Measurements from ENCODE around the gene PCAT7. TPM values are rescaled to one million over a fixed set of nuclear protein-coding genes. Genes with fewer than 3 reads are reported as not detected.
"Not testable (repeated sequence)": the region's sequence is repeated elsewhere in the genome, so short reads cannot be mapped to it uniquely, and the experiment has no call there.

PCAT7 gene
- total RNA-seq, 1 donor from 2014 or later, result 5.2 TPM

DNA sequence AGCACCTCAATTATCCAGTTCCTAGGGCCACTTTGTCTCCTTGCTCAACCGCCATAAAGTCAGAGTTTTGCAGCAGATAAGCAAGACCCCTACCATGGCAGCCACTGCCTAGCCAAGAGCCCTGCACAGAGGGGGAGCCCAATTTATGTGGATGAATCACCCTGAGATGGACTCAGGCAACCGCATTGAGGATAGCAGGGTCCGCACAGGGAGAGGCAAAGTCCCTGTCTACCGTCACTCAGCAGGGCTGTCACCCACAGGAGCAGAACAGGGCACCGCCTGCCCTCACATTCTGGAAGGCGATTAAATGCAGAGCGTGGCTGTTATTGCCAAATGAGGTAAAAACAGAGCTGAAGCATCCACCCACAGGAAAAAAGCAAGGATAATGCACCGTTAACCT, 37.0 kb downstream of the PCAT7 start:
- no peak overlapping the region for H3K27ac Mint-ChIP-seq (ENCODE audit: unreplicated experiment)
- FAIRE-seq, result no peak

GRCh38 chr9:94592683-94593082, 37.8 kb downstream of the PCAT7 start:
- H3K27me3 ChIP-seq (ENCODE audit: insufficient read depth, low read length); H2AFZ ChIP-seq (ENCODE audit: low read depth, low read length); H3K9me3 ChIP-seq (ENCODE audit: insufficient read depth, low read depth, low read length); H3K4me3 Mint-ChIP-seq (ENCODE audit: unreplicated experiment); H3K36me3 Mint-ChIP-seq (ENCODE audit: low read depth, unreplicated experiment); H3K27ac ChIP-seq (ENCODE audit: low read depth, low read length); H3K27ac Mint-ChIP-seq (ENCODE audit: unreplicated experiment); H3K4me3 ChIP-seq (ENCODE audit: insufficient read depth, low read depth, low read length); H3K9me3 Mint-ChIP-seq (ENCODE audit: unreplicated experiment); H3K4me1 Mint-ChIP-seq (ENCODE audit: low read depth, unreplicated experiment); H3K9ac ChIP-seq (ENCODE audit: low read length); DNase-seq (ENCODE audit: low read depth); H3K36me3 ChIP-seq (ENCODE audit: insufficient read depth, low read length); H3K4me1 ChIP-seq (ENCODE audit: insufficient read depth, low read length); H3K79me2 ChIP-seq (ENCODE audit: insufficient read depth, low read length); H4K20me1 ChIP-seq (ENCODE audit: insufficient read depth, low read length); FAIRE-seq; H3K4me2 ChIP-seq (ENCODE audit: low read length): not testable (repeated sequence)
- H3K27me3 Mint-ChIP-seq (ENCODE audit: low read depth, unreplicated experiment), result peaks cover 28% of the 10 kb centered on the region

More for the DNA sequence above, 37.0 kb downstream of the PCAT7 start:
- Histone ChIP-seq H3K27me3 (ENCODE audit: insufficient read depth, low read length) (no peaks in the 10 kb centered on the region), H3K79me2 (ENCODE audit: insufficient read depth, low read length) (no peaks in the 10 kb centered on the region), H3K4me1 (ENCODE audit: insufficient read depth, low read length) (no peaks in the 10 kb centered on the region), H3K4me3 (ENCODE audit: insufficient read depth, low read depth, low read length) (no peak overlapping the region), H3K9ac (ENCODE audit: low read length) (no peak overlapping the region), H3K4me2 (ENCODE audit: low read length) (no peak overlapping the region), H3K9me3 (ENCODE audit: insufficient read depth, low read depth, low read length) (no peaks in the 10 kb centered on the region), H3K36me3 (ENCODE audit: insufficient read depth, low read length) (no peaks in the 10 kb centered on the region), H3K27ac (ENCODE audit: low read depth, low read length) (no peak overlapping the region), H4K20me1 (ENCODE audit: insufficient read depth, low read length) (no peaks in the 10 kb centered on the region), H2AFZ (ENCODE audit: low read depth, low read length) (no peak overlapping the region)
- Mint-ChIP-seq H3K27me3 (ENCODE audit: low read depth, unreplicated experiment) (peaks cover 28% of the 10 kb centered on the region), H3K9me3 (ENCODE audit: unreplicated experiment) (peaks cover 2% of the 10 kb centered on the region), H3K36me3 (ENCODE audit: low read depth, unreplicated experiment) (peaks cover 2% of the 10 kb centered on the region), H3K4me3 (ENCODE audit: unreplicated experiment) (no peak overlapping the region), H3K4me1 (ENCODE audit: low read depth, unreplicated experiment) (peaks cover 7% of the 10 kb centered on the region)
- TF ChIP-seq, protein P1, sequence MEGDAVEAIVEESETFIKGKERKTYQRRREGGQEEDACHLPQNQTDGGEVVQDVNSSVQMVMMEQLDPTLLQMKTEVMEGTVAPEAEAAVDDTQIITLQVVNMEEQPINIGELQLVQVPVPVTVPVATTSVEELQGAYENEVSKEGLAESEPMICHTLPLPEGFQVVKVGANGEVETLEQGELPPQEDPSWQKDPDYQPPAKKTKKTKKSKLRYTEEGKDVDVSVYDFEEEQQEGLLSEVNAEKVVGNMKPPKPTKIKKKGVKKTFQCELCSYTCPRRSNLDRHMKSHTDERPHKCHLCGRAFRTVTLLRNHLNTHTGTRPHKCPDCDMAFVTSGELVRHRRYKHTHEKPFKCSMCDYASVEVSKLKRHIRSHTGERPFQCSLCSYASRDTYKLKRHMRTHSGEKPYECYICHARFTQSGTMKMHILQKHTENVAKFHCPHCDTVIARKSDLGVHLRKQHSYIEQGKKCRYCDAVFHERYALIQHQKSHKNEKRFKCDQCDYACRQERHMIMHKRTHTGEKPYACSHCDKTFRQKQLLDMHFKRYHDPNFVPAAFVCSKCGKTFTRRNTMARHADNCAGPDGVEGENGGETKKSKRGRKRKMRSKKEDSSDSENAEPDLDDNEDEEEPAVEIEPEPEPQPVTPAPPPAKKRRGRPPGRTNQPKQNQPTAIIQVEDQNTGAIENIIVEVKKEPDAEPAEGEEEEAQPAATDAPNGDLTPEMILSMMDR (IDR thresholded peaks at IDR 0.05; ENCODE audit: insufficient read depth, low read depth, low read length), result no peak
- TF ChIP-seq EZH2 (IDR thresholded peaks at IDR 0.05; ENCODE audit: insufficient read depth, low read length), result no peak
- DNase-seq (ENCODE audit: low read depth), result no peak

DNA sequence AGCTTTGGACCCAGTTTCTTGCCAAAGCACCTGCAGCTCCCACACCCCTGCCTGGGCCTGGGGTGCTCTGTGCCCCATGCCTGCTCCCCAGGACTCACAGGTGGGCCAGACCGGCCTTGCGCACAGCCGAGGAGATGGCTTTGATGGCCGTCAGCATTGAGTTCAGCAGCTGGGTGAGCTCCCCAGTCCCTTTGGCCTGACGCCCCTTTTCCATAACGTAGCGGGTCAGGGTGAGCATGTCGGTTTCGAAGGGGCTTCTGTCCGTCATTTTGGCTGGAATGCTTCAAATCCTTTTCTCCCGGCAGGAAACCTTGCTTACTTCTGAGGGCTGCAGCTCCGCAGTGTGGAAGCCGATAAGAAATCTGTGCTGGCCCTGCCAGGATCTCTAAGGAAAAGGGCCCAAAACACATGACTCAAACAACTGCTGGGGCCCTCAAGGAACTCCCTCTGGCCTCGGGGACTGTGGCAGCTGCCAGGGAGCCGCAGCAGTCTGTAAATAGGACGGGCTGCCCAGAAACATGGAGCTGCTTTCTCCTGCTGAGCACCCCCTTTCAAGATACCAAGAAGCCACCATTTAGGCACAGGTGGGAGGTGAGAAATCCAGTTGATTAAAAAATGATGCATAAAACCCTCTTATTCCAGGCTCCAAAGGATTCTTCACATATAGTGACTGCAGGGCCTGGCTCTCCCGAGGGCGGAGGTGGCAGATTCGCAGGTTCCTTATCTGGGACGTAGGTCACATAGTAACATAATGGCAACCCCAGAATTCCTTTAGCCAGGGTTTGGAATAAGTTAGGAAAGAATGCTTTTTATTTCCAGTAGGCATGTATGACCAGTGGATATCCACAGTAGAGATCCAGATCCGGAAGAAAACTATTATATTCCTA, 38.8 kb downstream of the PCAT7 start, which contains the start of gene FBP2:
FBP2 (minus strand) TSS at position 366 of the 887 bp plus-strand sequence; CDS start at position 268, 98 bp downstream.
- no peak within 1 kb of the TSS for H3K4me3 Mint-ChIP-seq (ENCODE audit: unreplicated experiment)
- FAIRE-seq, result no peak

More for the DNA sequence above, 38.8 kb downstream of the PCAT7 start, which contains the start of gene FBP2:
- Histone ChIP-seq H2AFZ (ENCODE audit: low read depth, low read length) (no peak within 1 kb of the TSS), H3K27ac (ENCODE audit: low read depth, low read length) (no peak within 1 kb of the TSS), H3K9me3 (ENCODE audit: insufficient read depth, low read depth, low read length) (no peaks in the 10 kb centered on the region), H3K36me3 (ENCODE audit: insufficient read depth, low read length) (no peaks in the 10 kb centered on the region), H3K27me3 (ENCODE audit: insufficient read depth, low read length) (no peaks in the 10 kb centered on the region), H3K9ac (ENCODE audit: low read length) (no peak within 1 kb of the TSS), H3K4me3 (ENCODE audit: insufficient read depth, low read depth, low read length) (no peak within 1 kb of the TSS), H3K79me2 (ENCODE audit: insufficient read depth, low read length) (no peaks in the 10 kb centered on the region), H3K4me2 (ENCODE audit: low read length) (no peak within 1 kb of the TSS), H4K20me1 (ENCODE audit: insufficient read depth, low read length) (no peaks in the 10 kb centered on the region), H3K4me1 (ENCODE audit: insufficient read depth, low read length) (no peaks in the 10 kb centered on the region)
- TF ChIP-seq, protein P1 (IDR thresholded peaks at IDR 0.05; ENCODE audit: insufficient read depth, low read depth, low read length), result no peak
- TF ChIP-seq EZH2 (IDR thresholded peaks at IDR 0.05; ENCODE audit: insufficient read depth, low read length), result no peak
- Mint-ChIP-seq H3K36me3 (ENCODE audit: low read depth, unreplicated experiment) (peaks cover 2% of the 10 kb centered on the region), H3K27me3 (ENCODE audit: low read depth, unreplicated experiment) (peaks cover 28% of the 10 kb centered on the region), H3K9me3 (ENCODE audit: unreplicated experiment) (peaks cover 4% of the 10 kb centered on the region), H3K27ac (ENCODE audit: unreplicated experiment) (no peak within 1 kb of the TSS), H3K4me1 (ENCODE audit: low read depth, unreplicated experiment) (no peaks in the 10 kb centered on the region)
- DNase-seq (ENCODE audit: low read depth), result no peak

Measured in astrocyte (in vitro differentiated cells and primary cell).